Right lobe of liver (tissue), 6 donors: ENCODE data around the gene FLNB. TPM values are rescaled to one million over a fixed set of nuclear protein-coding genes. Genes with fewer than 3 reads are reported as not detected.

ENCODE experiments used
- ATAC-seq, 4 donors: fragments of 200-7000 bp; cut with Tn5 transposase; one replicate each; pipeline ENCODE4 v1.9.1; 2020; ENCODE audit warnings: mild to moderate bottlenecking in 4 of 4, moderate library complexity in 4 of 4
- DNase-seq, 3 donors: peaks; one replicate each; pipeline ENCODE4 v3.0.0-alpha.2; 2020
- H3K27ac ChIP-seq, 3 donors: fragments of 200-600 bp; one replicate each; pipeline ENCODE4 v1.8.0; 2022
- H3K27me3 ChIP-seq, 2 donors: fragments of 200-600 bp; one replicate each; pipeline ENCODE4 v1.8.0; 2022
- H3K36me3 ChIP-seq, 4 donors: fragments of 200-600 bp; sonication (generic) in 1 of 4; one replicate each; pipeline versions ENCODE4 v1.5.1 to v1.8.0; 2017 to 2022; ENCODE audit warnings: control low read depth in 1 of 4
- H3K4me1 ChIP-seq, 4 donors: fragments of 200-600 bp; sonication (generic) in 1 of 4; one replicate each; pipeline versions ENCODE4 v1.5.1 to v1.8.0; 2017 to 2022; ENCODE audit warnings: control low read depth in 1 of 4
- H3K4me3 ChIP-seq, 3 donors: fragments of 200-600 bp; one replicate each; pipeline ENCODE4 v1.8.0; 2022
- H3K9me3 ChIP-seq, 4 donors: fragments of 200-600 bp; sonication (generic) in 1 of 4; one replicate each; pipeline versions ENCODE4 v1.5.1 to v1.8.0; 2017 to 2022; ENCODE audit warnings: control low read depth in 1 of 4
- POLR2A ChIP-seq: fragments of 450-650 bp; IDR thresholded peaks from one replicate; pipeline ENCODE4 v1.6.1; 2017; ENCODE audit warnings: antibody characterized with exemption, mild to moderate bottlenecking
- WGBS: methylation state at CpG from one replicate; pipeline ENCODE4 v1.1.6; 2018; ENCODE audit warnings: low coverage, low lambda C conversion rate; ENCODE audit not compliant: insufficient coverage; ENCODE audit errors: missing lambda C conversion rate; 5-methylcytosine and 5-hydroxymethylcytosine counted together
- intact Hi-C, 2 donors: fragments of 100-400 bp; cut with DNase I; formaldehyde crosslinking; loops; one replicate each; pipeline versions ENCODE4 v1.11.2 to v1.14.1; 2022
- total RNA-seq, 6 experiments: library from RNA; depleted of rRNA in 2 of 6; stranded (reverse); fragments of >200 nt in 2 of 6; fragmentation: NEBNext Ultra II Directional in 3 of 6; extraction: Animal tissue kit (Norgen Biotek cat#: 25700) in 3 of 6; gene quantifications; one replicate each; pipeline versions ENCODE4 v1.1.0 to v1.2.4, GENCODE V29; 2016 to 2023
- TF ChIP-seq, protein P1 (sequence below), 4 donors: fragments of 200-600 bp in 3 of 4; fragments of 450-650 bp in 1 of 4; IDR thresholded peaks; one replicate each; pipeline versions ENCODE4 v1.5.1 to v1.8.0; 2016 to 2022; ENCODE audit warnings: antibody characterized with exemption in 4 of 4, mild to moderate bottlenecking in 2 of 4
- donor health status: DM: no; HTN: yes; CAD: no.
- donor health status: DM: no; HTN: no; CAD: no.
- donor health status: DM: no; HTN: no; CAD: no.
- donor health status: DM: no; HTN: yes; CAD: no.
- donor health status: DM: no; HTN: yes; CAD: no.

Gene FLNB
- total RNA-seq, 6 experiments from 2014 or later = 48.4 to 109 (median 97.8) TPM

DNA sequence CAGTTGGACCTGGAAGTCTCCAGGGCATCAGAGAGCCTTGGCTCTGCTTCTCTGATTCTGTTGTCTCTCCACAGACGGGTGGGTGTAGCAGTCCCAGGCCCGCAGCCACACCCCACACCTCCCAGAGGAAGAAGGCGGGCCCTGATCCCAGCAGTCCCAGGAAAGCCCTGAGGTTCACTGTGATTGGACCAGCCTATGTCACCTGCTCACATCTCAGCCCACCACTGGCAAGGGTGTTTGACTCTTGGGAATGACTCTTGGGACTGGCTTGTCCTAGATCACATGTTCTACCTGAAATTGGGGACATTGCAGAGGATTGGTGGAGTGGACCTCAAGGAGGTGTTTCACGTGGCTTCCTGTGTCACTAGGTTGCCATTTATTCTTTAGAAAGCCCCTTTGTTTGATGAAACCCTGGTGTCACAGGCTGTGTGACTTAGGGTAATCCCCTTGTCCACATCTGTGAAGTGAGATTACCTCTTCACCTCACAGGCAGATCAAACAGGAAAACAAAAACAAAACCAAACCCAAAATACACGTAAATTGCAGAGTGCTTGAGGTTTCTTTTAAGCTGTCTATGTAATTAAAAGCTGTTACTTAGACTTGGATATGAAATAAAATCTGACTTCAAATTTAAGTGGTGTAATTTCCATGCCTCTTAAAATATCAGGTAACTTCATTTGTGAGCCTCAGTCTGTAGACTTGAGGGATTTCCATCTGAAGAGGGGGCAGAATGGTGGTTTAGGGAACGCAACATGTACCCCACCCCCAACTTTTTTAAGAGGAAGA, 26.7 kb downstream of the FLNB start:
- no peak for DNase-seq
- no peaks in the 10 kb centered on the region for H3K36me3 ChIP-seq
- H3K4me1 ChIP-seq = peaks cover 0 to 27% (median 5%) of the 10 kb centered on the region in 4 donors
- TF ChIP-seq, protein P1, sequence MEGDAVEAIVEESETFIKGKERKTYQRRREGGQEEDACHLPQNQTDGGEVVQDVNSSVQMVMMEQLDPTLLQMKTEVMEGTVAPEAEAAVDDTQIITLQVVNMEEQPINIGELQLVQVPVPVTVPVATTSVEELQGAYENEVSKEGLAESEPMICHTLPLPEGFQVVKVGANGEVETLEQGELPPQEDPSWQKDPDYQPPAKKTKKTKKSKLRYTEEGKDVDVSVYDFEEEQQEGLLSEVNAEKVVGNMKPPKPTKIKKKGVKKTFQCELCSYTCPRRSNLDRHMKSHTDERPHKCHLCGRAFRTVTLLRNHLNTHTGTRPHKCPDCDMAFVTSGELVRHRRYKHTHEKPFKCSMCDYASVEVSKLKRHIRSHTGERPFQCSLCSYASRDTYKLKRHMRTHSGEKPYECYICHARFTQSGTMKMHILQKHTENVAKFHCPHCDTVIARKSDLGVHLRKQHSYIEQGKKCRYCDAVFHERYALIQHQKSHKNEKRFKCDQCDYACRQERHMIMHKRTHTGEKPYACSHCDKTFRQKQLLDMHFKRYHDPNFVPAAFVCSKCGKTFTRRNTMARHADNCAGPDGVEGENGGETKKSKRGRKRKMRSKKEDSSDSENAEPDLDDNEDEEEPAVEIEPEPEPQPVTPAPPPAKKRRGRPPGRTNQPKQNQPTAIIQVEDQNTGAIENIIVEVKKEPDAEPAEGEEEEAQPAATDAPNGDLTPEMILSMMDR (IDR thresholded peaks at IDR 0.05) = no peak
- TF ChIP-seq POLR2A = no peak
- WGBS = 47% methylated on average over 2 of the region's 6 CpGs
- H3K27ac ChIP-seq = no peak overlapping the region
- no peaks in the 10 kb centered on the region for H3K9me3 ChIP-seq
- intact Hi-C loops = no loop called here
- H3K4me3 ChIP-seq = no peak overlapping the region
- H3K27me3 ChIP-seq = no peaks in the 10 kb centered on the region
- peak; percentile 12 to 35 (median 22) for ATAC-seq

DNA sequence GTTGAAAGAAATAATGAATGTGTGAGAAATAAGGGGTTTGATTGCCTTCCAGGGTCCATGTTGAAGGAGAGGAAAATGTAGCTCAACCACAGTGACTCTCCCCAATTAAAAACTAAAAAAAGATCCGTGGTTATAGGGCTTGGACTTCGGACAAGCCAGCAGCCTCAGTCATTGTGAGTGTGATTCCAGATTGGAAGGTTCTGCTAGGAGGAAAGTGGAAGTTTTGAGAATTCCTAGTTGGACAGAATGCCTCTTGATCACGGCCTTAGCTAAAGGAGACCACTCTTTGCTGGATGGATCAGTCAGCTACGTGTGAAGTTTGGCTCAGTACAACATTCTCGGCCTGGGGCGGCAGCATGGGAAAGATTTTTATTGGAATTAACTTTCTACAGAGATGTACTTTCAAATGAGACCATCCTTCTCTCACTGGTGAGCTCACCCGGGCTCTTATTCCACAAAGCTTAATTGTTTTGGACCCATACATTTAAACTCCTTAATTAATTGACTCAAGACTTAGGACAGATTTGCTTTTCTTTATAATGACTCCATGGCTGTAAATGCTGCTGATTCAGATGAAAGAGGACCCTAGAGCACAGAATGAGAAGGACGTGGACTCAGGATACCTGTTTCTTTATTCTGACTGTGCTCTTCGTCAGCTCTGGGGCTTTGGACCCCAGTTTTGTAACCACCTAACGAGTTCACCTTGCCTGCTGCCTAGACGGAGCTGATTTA, 27.5 kb downstream of the FLNB start:
- intact Hi-C loops = no loop called here
- Histone ChIP-seq H3K27me3 (no peaks in the 10 kb centered on the region), H3K4me1 (peaks cover 0 to 35% (median 8%) of the 10 kb centered on the region in 4 donors), H3K36me3 (no peaks in the 10 kb centered on the region), H3K9me3 (no peaks in the 10 kb centered on the region), H3K4me3 (no peak overlapping the region), H3K27ac (no peak overlapping the region)
- no peak for ATAC-seq
- 72% methylated on average over 8 of the region's 11 CpGs for WGBS
- TF ChIP-seq, protein P1 (IDR thresholded peaks at IDR 0.05) = no peak
- TF ChIP-seq POLR2A = no peak
- no peak for DNase-seq

DNA sequence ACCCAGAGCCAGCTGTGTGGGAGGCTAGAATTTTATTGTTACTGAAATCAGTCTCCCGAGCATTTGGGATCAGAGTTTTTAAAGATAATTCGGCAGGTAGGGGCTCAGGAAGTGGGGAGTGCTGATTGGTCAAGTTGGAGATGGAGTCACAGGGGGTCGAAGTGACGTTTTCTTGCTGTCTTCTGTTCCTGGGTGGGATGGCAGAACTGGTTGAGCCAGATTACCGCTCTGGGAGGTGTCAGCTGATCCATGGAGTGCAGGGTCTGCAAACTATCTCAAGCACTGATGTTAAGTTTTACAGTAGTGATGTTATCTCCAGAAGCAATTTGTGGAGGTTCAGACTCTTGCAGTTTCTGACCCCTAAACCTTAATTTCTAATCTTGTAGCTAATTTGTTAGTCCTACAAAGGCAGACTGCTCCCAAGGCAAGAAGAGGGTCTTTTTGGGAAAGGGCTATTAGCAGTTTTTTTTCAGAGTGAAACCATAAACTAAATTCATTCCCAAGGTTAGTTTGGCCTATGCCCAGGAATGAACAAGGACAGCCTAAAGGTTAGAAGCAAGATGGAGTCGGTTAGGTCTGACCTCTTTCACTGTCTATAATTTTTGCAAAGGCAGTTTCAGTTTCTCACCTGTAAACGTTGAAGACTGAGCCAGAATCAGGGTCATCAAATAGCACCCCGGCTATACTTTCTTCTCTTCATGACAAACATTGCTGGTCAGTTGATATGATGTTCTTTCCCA, 28.2 kb downstream of the FLNB start:
- intact Hi-C loops = no loop called here
- no peak overlapping the region for H3K27ac ChIP-seq
- H3K9me3 ChIP-seq = no peaks in the 10 kb centered on the region
- H3K4me3 ChIP-seq = no peak overlapping the region
- 68% methylated on average over 7 of the region's 8 CpGs for WGBS
- no peaks in the 10 kb centered on the region for H3K36me3 ChIP-seq
- DNase-seq (no peak), ATAC-seq (no peak)
- H3K4me1 ChIP-seq = peaks cover 0 to 43% (median 12%) of the 10 kb centered on the region in 4 donors
- H3K27me3 ChIP-seq = no peaks in the 10 kb centered on the region
- TF ChIP-seq, protein P1 (IDR thresholded peaks at IDR 0.05) = no peak
- no peak for TF ChIP-seq POLR2A

DNA sequence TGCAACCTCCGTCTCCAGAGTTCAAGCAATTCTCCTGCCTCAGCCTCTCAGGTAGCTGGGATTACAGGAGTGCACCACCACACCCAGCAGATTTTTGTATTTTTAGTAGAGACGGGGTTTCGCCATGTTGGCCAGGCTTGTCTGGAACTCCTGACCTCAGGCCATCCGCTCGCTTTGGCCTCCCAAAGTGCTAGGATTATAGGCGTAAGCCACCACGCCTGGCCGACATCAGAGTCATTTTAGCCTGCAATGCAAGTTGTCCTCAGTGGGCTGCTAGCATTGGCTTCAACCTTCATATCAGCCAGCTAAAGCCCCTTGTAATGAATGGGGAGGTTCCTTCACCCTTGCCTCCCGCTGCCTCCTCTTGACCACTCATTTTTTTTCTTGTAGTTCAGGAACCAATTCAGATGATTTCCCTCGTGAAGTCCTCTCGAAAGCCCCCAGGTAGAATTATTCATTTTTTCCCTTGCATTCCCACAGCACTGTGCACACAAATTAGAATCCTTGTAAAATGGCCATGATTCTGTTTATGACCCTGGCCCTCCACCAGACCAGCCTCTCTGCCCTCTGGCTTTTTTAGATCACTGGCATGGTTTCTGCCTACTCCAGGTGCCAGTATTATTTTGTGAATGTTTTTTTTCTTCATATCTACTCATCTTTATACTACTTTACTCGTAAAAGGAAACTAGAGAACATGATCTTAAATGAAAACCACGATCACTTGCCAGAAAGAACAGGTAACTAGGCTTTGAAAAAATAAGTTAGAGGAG, 29.1 kb downstream of the FLNB start:
- Histone ChIP-seq H3K4me1 (peaks cover 0 to 51% (median 18%) of the 10 kb centered on the region in 4 donors), H3K9me3 (no peaks in the 10 kb centered on the region), H3K4me3 (no peak overlapping the region), H3K36me3 (no peaks in the 10 kb centered on the region), H3K27ac (no peak overlapping the region), H3K27me3 (no peaks in the 10 kb centered on the region)
- no peak for TF ChIP-seq POLR2A
- TF ChIP-seq, protein P1 (IDR thresholded peaks at IDR 0.05) = no peak
- DNase-seq = no peak
- ATAC-seq = no peak
- intact Hi-C loops = no loop called here
- WGBS = 87% methylated on average over 6 of the region's 13 CpGs
